GF-D8 (cell line): Measurements from ENCODE around the gene AKAP5.

Experiments used
- DNase-seq: peaks from one replicate; lab custom pipeline; 2025; lab: John Stamatoyannopoulos, UW

The AKAP5 gene

DNA sequence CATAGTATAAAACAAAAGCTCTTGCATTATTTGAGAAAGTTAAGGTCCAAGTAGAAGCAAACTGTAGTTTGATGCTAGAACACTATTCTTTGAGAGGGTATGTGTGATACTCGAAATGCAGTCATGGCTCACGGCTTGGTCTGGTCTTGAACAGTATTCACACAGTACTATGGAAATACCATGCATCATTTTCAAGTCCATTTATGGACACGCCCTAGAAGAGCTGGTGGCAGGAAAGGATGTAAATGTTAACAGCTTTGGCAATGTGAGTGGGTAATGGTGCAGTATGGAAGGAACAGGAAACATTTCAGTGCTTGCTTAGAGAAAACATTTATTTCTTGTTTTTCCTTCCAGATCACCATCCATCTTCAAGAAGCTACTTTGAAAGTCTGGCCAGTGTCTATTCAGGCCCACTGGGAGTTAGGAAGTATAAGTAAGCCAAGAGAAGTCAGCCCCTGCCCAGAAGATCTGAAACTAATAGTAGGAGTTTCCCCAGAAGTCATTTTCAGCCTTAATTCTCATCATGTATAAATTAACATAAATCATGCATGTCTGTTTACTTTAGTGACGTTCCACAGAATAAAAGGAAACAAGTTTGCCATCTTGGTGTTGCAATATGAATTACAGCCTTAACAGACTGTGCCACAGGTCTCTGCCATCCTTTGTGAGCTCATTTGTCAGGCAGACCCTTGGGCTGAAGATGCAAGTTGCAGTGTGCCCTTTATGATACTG lies 5.7 kb upstream of the AKAP5 start:
- DNase-seq, result no peak

DNA sequence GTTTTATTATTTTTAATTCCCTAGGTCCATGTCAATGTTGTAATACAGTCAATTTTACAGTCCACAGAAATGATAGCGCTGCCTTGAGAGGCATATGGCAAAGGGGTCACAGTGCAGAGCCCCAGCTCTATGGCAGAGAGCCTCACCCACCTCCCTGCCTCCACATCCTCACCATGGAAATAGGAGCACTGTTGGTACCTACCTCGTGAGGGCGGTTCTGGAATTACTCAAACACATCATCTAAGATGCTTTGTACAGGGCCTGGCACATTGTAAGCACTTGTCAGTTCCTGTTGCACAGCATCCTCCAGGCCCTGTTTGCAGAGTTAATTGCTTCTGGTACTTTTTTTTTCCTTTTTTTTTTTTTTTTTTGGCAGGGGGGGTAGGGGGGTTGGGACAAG lies 4.1 kb upstream of the AKAP5 start:
- no peak for DNase-seq

DNA sequence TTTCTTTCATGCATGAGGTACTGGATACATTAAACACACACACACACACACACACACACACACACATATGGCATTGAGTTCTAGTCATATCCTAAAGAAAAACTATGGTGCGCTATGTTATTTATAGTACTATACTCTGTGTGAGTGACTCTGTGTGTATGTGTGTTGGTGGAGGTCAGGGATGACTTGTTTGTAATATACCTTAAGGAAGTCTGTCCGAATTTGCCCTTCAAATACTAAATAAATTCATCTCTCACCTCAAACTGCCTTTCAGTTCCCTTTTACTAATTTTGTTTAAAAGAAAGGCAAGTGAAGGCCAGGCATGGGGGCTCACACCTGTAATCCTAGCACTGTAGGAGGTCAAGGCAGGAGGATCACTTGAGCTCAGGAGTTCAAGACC lies 2.1 kb upstream of the AKAP5 start:
- DNase-seq, result no peak

DNA sequence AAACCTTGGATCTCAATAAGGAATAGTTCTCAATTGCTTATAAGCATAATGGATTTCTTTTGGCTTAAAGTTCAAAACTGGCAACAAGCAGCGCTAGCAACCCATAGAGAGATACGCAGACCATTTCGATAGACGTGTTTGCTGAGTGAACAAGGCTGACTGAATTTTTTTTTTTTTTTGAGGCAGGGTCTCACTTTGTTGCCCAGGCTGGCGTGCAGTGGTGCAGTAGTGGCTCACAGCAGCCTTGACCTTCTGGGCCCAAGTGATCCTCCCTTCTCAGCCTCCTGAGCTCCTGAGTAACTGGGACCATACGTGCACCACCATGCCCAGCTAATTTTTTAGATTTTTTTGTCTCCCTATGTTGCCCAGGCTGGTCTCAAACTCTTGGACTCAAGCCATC lies 1.4 kb upstream of the AKAP5 start:
- no peak for DNase-seq

DNA sequence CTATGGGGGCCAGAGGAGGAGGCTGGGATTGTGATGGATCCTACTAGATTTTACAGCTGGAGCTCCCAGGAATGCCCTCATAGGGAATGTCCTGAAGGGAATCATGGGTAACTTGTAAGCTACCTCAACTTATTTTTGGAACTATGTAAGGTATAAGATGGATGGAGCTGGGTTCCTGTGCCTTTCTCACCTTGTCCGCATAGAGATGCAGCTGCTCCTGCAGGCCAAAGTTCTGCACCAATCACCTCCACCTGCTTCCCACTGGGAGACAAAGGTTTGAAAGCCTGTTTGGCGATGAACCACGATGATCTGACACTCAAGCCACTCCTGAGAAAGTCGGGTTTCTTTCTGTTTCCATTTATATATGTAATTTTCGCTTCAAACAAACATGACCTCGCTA lies 648 bp upstream of the AKAP5 start:
- DNase-seq, result no peak

DNA sequence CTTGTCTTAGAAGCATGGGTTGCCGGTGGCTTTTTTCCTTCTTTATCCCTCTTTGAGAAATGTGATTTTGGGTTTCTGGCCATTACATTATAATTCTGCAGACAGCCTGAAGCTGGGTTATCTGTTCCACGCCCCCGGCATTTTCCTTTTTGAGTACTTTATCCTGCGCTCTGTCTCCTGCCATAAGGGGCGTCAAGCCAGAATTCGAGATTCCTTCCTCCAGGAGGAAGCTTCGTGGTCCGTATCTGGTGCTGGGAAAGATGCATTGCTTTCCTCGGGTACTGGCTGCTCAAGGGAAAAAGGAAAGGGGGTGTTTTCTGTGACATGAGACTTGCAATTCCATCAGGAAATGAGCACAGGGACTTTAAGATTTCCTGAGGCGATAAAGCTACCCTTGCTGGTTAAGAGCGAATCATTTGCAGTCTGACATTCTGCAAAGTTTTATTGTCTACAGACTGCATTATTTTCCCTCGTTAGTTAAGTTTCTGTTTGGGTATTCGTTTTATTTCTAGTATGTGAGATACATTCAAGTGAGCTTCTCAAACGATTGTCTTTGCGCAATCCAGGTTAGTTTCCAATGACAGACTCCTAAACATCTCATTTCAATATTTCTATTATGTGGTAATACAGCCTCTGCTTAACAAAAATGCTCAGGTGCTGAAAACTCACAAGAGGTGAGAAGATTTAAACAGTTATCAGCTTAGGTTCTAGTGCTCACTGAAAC lies 694 bp downstream of the AKAP5 start:
- no peak for DNase-seq

DNA sequence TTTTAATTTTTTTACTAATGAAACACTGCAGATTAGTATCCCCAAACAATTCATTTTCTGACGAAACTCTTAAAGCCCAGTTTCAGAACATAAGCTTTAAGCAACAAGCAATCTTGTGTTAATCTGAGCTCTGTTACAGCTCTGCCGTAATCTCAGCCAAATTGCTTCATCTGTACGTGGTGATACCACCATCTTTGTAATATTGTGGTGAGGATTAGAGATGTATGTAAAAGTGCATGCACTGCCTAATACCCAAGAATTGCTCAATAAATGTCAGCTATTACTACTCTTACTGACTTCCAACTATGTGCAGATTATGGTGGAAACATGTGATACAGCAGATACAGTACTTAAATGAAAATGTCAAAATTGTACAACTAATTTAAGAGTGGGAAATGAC lies 1.8 kb downstream of the AKAP5 start:
- peak; percentile 5 for DNase-seq

DNA sequence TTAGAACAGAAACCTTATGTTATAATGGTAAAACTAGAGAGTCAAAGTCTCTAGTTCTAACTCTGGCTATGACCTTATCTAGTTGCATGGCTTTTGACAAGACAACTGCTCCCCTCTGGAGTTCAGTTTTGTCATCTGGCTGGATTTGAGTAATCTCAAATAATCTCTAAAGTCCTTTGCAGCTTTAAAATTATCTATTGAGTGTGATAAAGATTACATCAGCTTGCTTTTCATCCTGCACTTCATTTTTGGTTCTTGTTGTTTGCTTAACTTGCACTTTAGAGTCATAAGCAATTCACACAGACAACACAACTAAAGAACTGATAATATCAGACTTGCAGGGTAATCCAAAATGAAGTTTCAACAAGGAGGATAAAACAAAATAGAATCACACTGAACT lies 2.3 kb downstream of the AKAP5 start:
- DNase-seq, result no peak

DNA sequence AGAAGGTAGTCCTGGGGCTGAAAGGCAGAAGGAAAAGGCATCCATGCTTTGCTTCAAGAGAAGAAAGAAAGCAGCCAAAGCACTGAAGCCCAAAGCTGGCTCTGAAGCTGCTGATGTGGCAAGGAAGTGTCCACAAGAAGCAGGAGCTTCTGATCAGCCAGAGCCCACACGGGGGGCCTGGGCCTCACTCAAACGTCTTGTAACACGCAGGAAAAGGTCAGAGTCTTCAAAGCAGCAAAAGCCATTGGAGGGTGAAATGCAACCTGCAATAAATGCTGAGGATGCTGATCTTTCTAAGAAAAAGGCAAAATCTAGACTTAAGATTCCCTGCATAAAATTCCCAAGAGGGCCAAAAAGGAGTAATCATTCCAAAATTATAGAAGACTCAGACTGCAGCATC lies 3.2 kb downstream of the AKAP5 start:
- no peak for DNase-seq

DNA sequence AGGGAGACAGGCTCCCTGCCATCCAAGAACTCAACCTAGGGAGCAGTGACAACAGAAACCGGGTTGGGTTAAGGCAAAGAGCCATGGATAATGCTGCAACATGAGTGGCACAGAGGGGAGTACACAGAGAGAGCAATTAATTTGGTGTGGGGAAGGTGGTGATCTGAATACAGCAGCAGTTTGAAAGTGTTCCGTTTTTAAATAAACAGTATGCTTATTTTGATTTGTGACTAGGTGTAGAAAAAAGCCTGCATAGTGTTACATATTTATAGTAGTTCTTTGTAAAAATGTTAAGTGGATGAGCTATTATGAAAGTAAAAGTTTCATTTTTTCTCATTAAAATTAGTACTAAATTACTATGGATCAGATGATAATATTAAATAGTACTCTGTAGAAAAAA lies 8.7 kb downstream of the AKAP5 start:
- DNase-seq, result no peak

DNA sequence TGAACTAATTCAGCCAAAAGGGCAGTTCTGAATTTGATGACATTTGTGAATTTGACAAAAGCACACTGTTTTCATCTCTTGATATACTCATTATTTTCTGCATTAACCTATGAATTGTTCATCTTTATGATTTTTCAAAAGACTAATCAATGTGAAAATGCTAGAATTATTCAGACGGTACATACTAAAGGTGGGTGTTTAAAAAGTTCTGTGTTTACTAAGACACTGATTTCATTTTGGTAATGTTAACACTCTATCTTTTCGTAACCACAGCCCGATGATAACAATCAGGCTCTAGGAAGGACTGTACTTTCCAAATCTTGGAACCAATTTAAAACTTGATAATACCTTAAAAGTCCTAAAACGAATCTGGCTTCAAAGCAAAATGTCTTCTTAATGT lies 9.4 kb downstream of the AKAP5 start:
- no peak for DNase-seq

DNA sequence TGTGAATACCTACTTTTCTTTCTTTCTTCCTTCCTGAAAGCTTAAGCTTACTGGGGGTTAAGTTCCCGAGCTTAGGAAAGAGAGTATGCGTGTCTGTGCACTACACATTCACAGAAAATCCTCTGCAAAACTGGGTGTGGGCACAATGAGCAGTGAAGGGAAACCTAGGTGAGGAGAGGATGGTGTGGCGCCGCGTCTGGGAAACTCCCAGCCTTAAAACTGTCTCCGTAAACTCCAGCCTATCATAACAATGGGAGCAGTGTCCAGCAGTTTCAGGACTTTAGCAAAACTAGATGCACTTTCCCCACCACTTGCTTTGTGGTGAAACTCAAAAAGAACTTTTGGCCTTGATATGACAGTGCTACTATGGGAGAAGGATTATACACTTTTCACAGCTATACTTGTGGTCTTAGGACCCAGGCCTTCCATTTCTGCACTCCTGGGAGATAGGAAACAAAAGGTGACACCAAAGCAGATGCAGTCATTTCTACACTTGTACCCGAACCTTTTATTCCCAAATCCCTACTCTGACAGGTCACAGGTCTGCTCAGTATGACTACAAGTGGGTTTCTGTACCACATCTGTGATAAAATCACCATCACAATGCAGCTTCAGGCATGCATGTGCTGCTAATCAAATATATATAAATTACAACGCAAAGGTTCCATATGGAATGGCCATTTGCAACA lies 10.4 kb downstream of the AKAP5 start:
- no peak for DNase-seq

DNA sequence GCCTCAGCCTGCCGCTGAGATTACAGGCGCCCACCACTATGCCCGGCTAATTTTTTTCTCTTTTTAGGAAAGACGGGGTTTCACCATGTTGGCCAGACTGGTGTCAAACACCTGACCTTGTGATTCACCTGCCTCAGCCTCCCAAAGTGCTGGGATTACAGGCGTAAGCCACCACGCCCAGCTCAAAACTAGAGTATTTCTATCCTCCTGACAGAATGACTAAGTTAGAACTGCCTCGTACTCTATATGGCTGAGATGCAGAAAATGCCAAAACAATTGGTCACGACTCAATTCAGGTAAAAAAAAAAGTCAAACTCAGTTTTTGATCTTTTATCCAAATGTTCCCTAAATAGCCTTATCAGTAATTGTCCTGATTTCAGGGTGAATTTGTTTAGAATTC lies 11.1 kb downstream of the AKAP5 start:
- DNase-seq, result no peak

DNA sequence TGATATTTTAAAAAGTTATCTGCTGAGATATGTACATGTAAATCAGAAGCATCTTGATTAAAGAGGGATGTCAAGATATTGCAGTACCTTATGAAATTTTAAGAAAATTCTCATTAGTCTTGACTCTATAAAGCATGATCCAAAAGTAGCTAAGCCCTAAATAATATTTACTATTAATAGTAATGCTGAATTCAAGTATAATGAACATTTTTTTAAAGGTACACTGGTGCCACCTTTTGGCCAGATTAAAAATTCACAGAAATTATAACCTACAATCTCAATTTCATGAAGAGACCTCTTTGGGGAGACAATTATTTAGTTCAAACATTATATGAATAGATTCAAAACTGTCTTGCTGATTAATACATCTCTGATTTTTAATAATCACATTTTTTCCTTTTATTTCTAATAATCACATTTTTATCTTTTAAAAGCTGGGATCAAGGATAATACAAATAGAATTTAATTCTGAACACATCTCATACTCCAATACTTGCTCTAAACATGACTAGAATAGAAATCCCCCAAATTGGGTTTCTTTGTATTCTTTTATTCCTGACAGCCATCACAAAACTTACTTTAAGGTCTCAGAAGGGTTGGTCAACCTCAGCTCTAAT lies 13.4 kb downstream of the AKAP5 start:
- DNase-seq, result no peak

DNA sequence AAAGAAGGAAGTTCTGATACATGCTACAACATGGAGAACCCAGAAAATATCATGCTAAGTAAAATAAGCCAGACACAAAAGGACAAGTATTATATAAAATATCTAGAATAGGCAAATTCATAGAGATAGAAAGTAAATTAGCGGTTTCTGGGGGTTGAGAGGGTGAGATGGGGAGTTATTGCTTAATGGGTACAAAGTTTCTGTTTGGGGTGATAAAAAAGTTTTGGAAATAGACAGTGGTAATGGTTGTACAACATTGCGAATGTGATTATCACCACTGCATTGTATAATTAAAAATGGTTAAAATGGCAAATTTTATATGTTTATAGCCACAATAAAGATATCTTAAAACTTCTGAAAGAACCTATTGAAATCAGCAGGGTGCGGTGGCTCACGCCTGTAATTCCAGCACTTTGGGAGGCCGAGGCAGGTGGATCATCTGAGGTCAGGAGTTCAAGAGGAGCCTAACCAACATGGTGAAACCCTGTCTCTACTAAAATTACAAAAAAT lies 23.3 kb downstream of the AKAP5 start:
- no peak for DNase-seq

DNA sequence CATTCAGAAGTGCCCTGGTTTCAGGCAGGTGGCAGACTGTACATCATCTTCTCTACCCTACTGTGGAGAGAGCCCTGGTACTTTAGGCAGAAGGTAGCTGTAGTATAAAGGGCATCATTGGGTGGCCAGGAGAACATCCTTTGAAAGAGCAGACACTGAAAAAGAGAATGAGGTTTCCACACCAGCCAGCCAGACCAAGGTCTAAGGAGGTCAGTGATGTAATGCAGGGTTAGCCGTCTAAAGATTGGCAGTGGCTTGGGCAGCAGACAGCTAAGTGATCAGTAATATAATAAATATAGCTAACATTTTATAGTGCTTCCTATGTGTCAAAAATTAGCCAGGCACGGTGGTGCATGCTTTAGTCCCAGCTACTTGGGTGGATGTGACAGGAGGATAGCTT lies 26.3 kb downstream of the AKAP5 start:
- DNase-seq, result no peak

DNA sequence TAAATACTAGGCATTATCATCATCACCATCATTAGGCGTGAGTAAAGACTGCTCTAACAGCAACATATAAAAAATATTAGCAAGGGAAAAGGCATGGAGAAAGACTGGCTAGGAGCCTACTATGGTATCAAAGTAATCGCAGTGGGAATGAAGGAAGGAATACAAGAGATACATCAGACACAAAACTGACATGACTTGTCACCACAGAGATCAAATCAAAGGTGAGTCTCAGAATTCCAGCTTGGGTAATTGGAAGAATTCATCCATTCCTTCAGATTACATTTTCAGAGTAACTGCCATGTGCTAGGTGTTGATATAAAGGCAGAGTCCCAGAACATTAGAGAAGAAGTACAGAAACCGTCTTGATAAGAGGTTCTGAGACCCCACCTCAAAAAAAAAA lies 28.2 kb downstream of the AKAP5 start:
- DNase-seq, result no peak

DNA sequence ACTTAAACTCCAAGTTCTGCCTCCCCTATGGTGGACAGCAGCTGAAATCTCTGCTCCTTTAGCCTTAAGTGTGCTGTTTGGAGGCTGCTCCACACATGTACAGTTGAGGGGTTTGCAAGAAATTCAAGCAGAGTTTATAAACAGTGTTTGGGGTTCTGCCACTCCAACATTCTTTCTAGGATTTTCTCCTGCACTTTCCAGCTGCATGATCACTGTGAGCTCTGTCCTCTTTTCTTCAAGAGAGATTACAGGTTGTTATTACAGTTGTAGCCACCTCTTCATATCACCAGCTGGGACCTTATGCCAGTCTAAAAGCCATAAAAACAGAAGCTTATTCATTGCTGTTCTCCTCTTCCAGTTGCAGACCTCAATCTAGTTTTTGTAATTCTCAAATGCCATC lies 30.0 kb downstream of the AKAP5 start:
- DNase-seq, result no peak

DNA sequence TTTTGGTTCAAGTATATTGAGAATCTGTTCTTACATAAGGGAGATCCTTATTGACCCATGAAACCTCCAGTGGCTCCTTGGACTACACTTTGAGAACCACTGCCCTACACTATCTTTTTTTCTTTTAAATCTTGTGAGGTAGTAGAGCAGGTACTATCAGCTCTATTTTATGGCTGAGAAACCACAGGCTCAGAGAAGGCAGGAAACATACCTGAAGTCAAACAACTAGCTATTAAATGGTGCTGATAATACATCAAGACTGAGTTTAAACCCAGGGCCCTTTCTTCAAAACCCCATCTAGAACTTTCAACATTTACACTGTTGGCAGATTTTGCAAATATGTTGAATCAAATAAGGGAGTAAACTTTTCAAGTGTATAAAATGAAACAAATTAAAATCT lies 31.5 kb downstream of the AKAP5 start:
- no peak for DNase-seq

DNA sequence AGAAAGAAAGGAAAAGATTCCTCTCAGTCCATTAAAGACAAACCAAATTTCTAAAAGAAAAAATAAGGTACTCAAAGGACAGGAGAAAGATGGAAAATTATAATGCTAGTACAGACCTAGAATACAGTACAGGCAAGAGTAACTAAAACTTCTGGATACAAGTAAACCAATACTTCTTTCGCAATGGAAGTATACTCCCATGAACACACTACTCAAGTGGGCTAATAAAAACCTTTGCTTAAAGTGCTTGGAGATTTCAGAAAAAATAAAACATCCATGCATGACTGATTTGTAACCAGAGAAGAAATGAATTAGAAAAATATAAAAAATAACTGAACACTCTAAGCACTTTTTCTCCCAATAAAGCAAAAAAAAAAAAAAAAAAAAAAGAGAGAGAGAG lies 34.8 kb downstream of the AKAP5 start:
- DNase-seq, result no peak

DNA sequence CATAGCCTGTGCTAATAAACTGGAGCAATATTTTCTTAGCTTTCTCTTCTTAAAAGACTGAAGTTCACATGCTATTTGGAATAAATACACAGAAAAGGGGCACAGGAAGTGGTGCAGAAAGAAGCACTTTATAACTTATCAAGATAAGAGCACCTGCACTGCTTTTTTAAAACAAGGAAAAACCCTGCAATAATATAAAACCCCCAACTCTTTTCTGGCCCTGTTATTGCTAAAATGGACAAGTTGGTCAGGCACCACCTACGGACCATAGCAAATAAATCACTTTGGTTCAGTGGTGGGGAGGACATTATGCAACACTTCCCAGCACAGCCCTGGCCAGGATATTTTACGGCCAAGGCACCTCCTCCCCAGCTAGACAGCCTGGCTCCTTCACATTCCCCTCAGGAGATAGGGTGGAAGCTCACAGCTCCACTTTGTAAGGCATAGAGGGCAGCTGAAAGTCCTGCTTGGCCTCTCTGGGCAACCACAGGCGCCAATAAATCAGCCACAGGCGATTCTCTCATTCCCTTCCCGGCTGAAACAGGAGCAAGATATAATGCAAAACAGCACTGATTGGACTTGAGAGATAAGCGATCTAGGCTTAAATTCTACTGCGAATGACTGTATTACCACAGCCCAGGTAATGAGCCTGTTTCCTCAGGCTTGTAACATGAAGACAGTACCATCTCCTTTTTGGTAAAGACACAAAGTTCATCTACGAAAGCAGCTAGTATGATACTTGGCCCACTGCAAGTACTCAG lies 36.3 kb downstream of the AKAP5 start:
- DNase-seq, result peak; percentile 0

DNA sequence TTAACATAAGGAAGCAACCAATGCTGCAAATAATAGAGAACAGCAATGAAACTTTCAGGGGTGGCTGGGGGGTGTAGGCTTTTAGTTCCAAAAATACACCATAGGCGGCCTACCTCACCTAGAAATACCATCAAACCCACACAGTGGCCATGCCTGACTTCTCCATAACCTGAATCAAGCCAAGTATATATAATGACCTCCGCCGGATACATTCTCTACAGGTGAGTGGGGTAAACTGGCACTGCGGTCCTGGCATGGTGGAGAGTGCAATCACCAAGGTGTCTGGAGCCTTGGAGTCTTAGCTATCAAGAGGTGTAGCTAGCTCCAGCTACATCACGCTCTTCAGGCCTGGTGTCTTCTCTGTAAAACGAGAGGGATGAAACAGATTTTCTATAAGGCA lies 37.2 kb downstream of the AKAP5 start:
- DNase-seq, result no peak
